ENCODE data around the gene IL1F10. TPM values are rescaled to one million over a fixed set of nuclear protein-coding genes. Genes with fewer than 3 reads are reported as not detected.
A peak's percentile ranks its signal among the peaks of the same experiment; 100 is the strongest.

The IL1F10 gene, protein sequence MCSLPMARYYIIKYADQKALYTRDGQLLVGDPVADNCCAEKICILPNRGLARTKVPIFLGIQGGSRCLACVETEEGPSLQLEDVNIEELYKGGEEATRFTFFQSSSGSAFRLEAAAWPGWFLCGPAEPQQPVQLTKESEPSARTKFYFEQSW
- total RNA-seq (2021; fragmentation: NEBNext Ultra II Directional; extraction: Animal tissue kit (Norgen Biotek cat#: 25700)) (not detected in 2 replicates), polyA plus RNA-seq (2011; rRNA removed) (not detected in 2 replicates), polyA minus RNA-seq (2011; rRNA and poly(A)+ RNA removed) (not detected in 2 replicates)
- polyA plus RNA-seq (2011; cell fraction: cytosol; rRNA removed) = not detected
- not detected for polyA plus RNA-seq (2011; cell fraction: nucleus; rRNA removed)
- polyA plus RNA-seq (2012, experiment 1 of 2) = not detected in 4 replicates
- not detected for polyA plus RNA-seq (2012, experiment 2 of 2)
- not detected for polyA plus RNA-seq (2013, experiment 1 of 2)
- not detected for polyA plus RNA-seq (2013, experiment 2 of 2)
- not detected for polyA minus RNA-seq (2011; cell fraction: cytosol; rRNA and poly(A)+ RNA removed)
- not detected for polyA minus RNA-seq (2011; cell fraction: nucleus; rRNA and poly(A)+ RNA removed)
- long read RNA-seq, experiment 1 = 0 reads
- long read RNA-seq, experiment 2 = 0 reads

- 86% methylated on average over 3 of the region's 3 CpGs; no CpG with 5 or more reads in 1 of the 2 experiments for WGBS, 2 experiments (ENCODE audit: extremely low coverage in 1 of 2, insufficient coverage in 1 of 2, insufficient read length in 1 of 2, insufficient replicate concordance in 2 of 2, low coverage in 1 of 2, low lambda C conversion rate in 2 of 2, missing lambda C conversion rate in 1 of 2)
- Histone ChIP-seq H2BK120ac (replicated peaks; ENCODE audit: low read depth, low read length) (no peak within 1 kb of the TSS), H3K23me2 (ENCODE audit: low read depth, low read length) (peaks cover 2% of the 10 kb centered on the region; the same call in 1 of the 2 replicates), H3K4me3 (ENCODE audit: extremely low read depth in 1 of 4, insufficient read depth in 2 of 4, low read depth in 3 of 4, low read length in 4 of 4) (no peak within 1 kb of the TSS), H3K4ac (replicated peaks; ENCODE audit: insufficient read length, low read depth, low read length) (no peak within 1 kb of the TSS), H2AK5ac (ENCODE audit: low read depth, low read length) (no peak within 1 kb of the TSS), H2BK15ac (ENCODE audit: low read length) (no peak within 1 kb of the TSS), H3K9ac (replicated peaks in 1 of 4; ENCODE audit: extremely low read depth in 1 of 4, low read depth in 3 of 4, low read length in 3 of 4) (no peak within 1 kb of the TSS), H2AFZ (ENCODE audit: low read length) (no peak within 1 kb of the TSS), H4K20me1 (replicated peaks in 1 of 2; ENCODE audit: control insufficient read depth in 1 of 2, insufficient read depth in 2 of 2, low read length in 2 of 2) (no peaks in the 10 kb centered on the region), H4K91ac (replicated peaks; ENCODE audit: insufficient read length, low read length) (no peak within 1 kb of the TSS), H3K18ac (ENCODE audit: extremely low read depth, low read length) (no peak within 1 kb of the TSS), H3K79me1 (ENCODE audit: low read depth, low read length) (no peaks in the 10 kb centered on the region), H2BK5ac (ENCODE audit: low read depth, low read length) (no peak within 1 kb of the TSS), H4K8ac (ENCODE audit: extremely low read depth, insufficient read depth, low read length) (no peak within 1 kb of the TSS), H4K5ac (ENCODE audit: insufficient read length, low read depth, low read length) (no peak within 1 kb of the TSS), H3K56ac (replicated peaks; ENCODE audit: insufficient read length, low read depth, low read length) (peak within 1 kb of the TSS; percentile 91), H3K36me3 (ENCODE audit: control insufficient read depth in 2 of 4, insufficient read depth in 4 of 4, low read length in 3 of 4) (no peaks in the 10 kb centered on the region), H3K14ac (ENCODE audit: insufficient read length) (no peak within 1 kb of the TSS), H3K27ac (ENCODE audit: low read depth, low read length) (no peak within 1 kb of the TSS), H3K79me2 (ENCODE audit: control insufficient read depth in 1 of 2, insufficient read depth in 2 of 2, low read length in 2 of 2) (no peaks in the 10 kb centered on the region), H2BK12ac (ENCODE audit: low read depth, low read length) (no peak within 1 kb of the TSS), H3K4me2 (ENCODE audit: insufficient read depth in 1 of 2, low read depth in 2 of 2, low read length in 2 of 2) (no peak within 1 kb of the TSS), H3K4me1 (replicated peaks in 1 of 4; ENCODE audit: control insufficient read depth in 3 of 4, insufficient read depth in 4 of 4, low read length in 3 of 4) (no peaks in the 10 kb centered on the region), H2BK20ac (ENCODE audit: low read length) (no peak within 1 kb of the TSS), H3K27me3 (replicated peaks in 1 of 4; ENCODE audit: control insufficient read depth in 3 of 4, extremely low read depth in 1 of 4, insufficient read depth in 3 of 4, low read length in 3 of 4) (no peaks in the 10 kb centered on the region), H3K23ac (ENCODE audit: insufficient read length) (no peak within 1 kb of the TSS), H3K9me3 (ENCODE audit: insufficient read depth in 2 of 2, low read depth in 1 of 2, low read length in 1 of 2) (0 out of 4 replicates have a peak, but pooled peaks cover 0 to 9% of the 10 kb centered on the region in 2 experiments)
- no peak for FAIRE-seq
- ChIA-PET CTCF (ENCODE audit: partially characterized antibody) (no interaction called here), POLR2A (ENCODE audit: partially characterized antibody) (no interaction called here)
- no peak for TF ChIP-seq NANOG (IDR thresholded peaks at IDR 0.05; ENCODE audit: insufficient read depth, low read depth, low read length, poor library complexity, severe bottlenecking)
- TF ChIP-seq CTCF (IDR thresholded peaks at IDR 0.05; ENCODE audit: control extremely low read depth in 1 of 3, insufficient read depth in 1 of 3, low read depth in 1 of 3, low read length in 3 of 3) = no peak
- TF ChIP-seq ASH2L (IDR thresholded peaks at IDR 0.05; ENCODE audit: low read length) = no peak
- no peak for TF ChIP-seq FOSL1 (IDR thresholded peaks at IDR 0.05; ENCODE audit: insufficient read depth, low read depth, low read length)
- no peak for TF ChIP-seq SUZ12 (IDR thresholded peaks at IDR 0.05; ENCODE audit: low read length)
- no peak for DNase-seq (ENCODE audit: low read depth in 1 of 2, low spot score in 2 of 2)
Measured at GRCh38 chr2:113067681-113068080, at the start of gene IL1F10. Gene IL1F10, plus strand, starts transcription at chr2:113067970. Its CDS starts 4,769 bp downstream, at chr2:113072739.
